ENCODE results near the gene KCNQ2.

KCNQ2 gene

DNA sequence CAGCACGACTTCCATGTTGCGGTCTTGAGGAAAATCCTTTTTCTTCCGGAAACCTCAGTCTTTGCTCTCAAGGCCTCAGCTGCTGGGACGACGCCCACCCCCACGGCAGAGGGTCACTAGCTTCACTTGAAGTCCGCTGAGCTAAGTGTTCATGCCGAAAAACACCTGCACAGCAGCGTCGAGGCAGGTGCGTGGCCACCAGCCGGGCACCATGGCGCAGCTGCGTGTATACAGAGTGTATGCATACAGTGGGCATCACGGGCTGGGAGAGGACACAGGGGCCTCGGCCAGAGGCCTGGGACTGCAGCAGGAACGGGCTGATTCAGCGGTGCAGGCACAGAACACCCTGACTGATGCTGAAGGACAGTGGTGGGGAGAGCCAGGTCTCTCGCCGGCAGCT lies 20.1 kb downstream of the KCNQ2 start:
- DNase-seq, result no peak

DNA sequence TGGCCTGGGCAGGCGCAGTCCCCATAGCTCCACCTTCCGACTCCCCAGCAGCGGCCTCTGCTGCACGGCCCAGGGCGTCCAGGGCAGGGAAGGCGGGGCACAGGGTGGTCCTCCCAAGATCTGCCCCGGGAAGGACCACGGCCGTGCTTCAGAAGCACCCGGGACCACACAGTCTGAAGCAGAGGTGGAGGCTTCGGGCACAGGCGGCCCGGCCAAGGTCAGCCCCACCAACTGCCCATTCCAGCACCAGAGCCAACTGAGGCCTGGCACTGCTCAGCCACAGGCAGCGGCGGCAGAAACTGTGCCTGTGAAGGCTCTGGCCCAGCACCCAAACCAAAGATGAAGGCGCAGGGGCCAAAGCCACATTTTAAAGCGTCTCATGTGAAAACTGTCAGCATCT lies 20.6 kb downstream of the KCNQ2 start:
- DNase-seq, result no peak

DNA sequence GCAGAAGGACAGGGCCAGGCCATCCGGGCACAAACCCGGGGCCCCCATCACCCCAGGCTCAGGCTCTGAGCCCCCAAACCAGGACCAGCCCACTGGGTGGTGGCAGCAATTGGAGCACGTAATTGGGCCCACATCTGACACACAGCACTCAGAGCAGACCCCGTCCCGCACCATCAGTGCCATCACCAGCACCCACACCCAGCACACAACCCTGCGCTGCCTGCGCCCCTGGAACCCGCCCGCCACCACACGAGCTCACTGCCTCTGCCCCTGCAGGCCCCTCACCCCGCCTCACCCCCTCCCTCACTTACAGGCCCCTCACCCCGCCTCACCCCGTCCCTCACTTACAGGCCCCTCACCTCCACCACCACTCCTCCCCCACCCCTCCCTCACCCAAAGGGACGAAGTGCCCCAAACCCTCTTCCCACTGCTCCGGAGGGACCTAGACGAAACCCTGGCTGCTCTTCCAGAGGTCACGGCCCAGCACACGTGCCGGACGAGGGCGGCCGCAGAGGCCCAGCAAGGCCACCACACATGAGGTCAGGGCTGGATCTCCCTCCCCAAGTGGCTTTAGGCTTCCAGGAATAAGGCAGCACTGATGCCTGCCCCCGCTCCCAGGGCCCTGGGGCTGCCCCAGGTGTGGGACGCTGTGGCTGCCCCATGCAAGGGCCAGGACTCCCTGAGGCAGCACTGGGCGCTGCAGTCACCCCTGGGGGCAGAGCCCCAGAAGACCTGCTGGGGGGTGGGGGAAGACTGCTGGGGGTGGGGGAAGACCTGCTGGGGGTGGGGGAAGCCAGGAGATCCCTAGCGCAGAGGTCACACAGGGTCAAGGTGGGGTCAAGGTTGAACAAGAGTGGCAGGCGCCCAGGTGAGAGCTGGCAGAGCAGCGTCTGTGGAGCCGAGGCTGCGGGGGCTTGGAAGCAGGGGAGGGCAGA lies 22.4 kb downstream of the KCNQ2 start:
- no peak for DNase-seq

DNA sequence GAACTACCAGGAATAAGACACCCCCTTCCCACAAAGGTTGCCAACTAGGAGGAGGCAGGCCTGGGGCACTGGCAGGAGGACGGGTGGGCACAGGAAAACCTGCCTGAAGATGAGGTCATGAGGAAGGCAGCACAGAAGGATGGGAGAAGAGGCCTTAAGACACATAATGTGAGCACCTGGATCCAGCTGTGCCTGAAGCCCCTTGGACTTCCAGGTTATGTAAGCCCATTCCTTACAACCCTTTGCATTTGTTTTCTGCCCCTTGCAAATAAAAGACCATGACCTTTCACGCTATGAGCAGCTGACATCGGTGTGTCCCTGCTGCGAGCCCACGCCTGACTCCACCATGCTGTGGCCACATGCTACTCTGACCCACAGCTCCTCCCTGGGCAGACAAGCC lies 23.4 kb downstream of the KCNQ2 start:
- no peak for DNase-seq

DNA sequence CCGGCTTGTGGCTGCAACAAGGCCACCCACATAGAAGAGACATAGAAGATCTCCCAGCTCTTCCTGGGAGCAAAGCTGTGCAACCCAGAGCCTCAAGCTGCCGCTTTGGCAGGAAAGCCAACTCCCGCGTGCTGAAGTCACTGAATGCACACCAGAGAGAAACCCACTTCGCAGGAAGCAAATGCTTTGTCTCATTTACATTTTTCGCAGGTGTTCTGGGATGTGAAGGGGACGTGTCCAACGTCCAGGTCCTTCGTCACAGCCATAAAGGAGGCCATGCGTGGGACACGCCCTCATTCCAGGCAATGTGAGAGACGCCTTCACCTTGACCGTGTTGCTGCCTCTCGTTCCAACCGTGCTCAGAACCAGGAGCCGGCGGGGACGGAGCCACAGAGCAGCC lies 24.4 kb downstream of the KCNQ2 start:
- DNase-seq, result no peak

DNA sequence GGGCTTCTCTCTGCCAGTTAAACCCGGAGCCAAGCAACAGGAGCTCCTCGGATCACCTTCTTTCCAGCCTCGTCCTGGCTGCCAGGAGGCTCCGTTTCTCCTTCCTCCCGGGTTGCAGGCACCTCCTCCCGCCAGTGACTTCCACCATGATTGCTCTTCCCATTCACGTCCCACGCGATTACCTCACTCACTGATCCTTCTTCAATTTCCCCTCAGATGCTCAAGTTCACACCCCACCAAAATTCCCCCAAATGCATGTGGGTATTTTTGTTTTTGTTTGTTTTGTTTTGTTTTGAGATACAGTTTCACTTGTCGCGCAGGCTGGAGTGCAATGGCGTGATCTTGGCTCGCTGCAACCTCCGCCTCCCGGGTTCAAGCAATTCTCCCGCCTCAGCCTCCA lies 25.1 kb downstream of the KCNQ2 start:
- no peak for DNase-seq

DNA sequence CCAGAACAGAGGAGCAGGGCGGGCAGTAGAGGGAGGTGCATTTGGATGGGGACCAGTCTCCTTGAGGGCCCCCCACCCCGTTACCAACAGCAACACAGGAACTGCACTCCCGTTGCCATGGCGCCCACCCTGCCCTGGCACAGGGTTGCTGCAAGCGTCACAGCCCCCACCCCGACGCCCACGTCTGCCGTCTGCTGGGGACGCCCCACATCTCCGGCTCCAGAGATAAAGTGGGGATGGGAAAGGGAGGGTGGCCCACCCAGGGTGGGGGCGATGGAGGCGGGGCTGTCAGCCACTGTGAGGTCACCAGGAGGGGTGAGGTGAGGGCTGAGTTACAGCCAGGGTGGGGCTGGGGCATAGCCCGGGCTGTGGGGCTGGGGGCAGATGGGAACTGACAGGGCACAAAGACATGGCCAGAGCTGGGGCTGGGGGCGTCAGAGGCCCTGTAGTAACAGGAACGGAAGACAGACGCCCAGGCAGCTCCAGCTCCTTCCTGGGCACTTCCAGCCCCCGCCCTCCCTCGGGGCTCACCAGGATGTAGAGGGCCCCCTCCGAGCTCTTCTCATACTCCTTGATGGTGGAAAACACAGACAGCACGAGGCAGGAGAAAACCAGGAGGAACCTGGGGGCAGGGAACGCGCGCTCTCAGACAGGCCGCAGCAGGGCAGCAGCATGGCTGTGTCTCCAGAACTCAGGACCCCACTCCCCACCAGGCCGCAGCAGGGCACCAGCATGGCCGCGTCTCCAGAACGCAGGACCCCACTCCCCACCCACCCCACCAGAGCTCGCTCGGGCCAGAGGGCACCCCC lies 26.0 kb downstream of the KCNQ2 start:
- no peak for DNase-seq

DNA sequence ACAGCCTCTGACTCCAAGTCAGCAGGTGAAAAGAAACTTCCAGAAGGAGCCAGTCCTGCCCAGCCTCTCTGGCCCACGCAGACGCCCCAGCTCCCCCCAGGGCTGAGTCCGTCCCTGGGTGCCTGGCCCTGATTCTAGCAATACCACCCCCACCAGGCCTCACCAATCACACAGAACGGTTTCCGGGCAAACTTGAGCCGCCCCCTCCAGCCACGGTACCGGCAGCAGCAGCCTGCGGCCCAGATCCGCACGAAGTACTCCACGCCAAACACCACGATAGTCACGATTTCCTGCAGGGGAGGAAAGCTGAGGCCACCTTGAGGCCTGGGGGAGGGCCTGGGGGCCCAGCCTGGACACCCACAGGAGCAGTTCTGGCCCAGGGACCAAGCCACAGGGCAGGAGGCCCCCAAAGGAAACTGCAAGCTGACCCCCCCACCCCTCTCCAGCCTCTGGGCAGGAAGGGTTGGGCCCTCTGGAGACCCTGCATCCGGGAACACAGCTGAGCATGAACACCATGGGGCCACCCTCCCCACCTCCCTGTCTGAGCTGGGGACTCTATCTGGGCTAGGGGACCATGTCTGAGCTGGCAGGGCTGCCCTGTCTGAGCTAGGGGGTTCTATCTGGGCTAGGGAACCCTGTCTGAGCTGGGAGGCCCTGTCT lies 27.2 kb downstream of the KCNQ2 start:
- DNase-seq, result no peak

DNA sequence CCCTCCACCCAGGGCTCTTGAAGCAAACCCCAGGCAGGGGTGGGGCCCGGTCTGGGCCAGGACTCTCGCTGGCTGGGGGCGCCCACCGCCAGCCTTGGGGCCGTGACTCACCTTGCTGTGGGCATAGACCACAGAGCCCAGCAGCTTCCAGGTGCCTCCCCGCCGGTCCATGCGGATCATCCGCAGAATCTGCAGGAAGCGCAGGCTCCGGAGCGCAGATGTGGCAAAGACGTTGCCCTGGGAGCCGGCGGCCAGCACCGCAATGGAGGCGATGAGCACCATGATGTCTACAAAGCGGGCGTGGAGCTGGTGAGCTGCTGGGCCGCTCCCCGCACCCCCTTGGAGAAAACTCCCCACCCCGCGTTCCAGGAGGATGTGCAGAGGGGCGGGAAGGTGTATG lies 27.9 kb downstream of the KCNQ2 start:
- DNase-seq, result no peak

DNA sequence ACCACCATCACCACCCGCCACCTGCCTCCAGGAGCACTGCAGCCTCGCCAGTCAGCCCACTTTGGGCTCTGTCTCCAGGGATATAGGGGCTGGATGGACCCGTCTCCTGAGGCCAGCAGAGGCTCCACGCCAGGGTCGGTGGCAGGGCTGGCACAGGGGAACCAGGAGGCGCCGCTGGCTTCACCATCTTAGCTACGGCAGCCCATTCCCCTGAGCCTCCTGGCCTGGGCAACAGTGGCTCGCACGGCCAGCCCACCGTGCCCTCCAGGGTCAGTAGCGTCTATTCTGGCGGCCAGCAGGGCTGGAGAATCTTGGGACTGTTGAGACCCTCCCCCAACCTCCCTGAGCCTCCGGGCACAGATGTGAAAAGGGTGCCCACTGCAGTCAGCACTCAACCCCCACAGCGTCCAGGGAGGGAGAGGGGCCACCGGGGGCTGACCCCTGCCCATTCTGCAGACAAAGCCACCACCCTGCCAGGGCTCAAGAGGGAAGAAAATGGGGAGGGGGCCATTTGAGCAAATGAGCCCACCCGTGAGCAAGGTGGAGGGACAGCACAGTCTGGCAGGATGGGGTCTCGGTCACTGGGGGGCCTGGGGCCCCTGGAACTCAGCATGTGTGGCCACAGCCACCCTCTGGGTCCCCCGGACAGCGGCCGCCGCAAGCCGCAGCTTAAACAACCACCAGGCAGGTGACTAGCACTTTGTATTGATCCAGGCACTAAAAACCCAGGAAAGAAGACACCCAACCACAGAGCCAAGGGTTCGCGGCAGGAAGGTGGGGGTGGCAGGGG lies 28.7 kb downstream of the KCNQ2 start:
- no peak for DNase-seq

DNA sequence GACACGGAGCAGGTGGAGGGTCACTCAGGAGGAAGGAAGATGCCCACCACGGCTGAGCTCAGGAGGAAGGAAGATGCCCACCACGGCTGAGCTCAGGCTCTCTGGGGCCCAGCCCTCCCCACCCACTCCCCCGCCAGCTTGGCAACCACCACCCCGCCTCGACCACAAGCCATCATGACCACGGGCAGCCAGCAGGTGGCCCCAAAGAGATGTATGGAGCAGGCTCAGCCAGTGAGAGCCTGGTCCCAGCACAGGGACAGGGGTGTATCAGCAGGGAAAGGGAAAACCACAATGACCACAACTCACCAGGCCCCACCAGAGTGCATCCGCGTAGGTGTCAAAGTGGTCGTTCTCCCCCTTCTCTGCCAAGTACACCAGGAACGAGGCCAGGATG lies 30.4 kb downstream of the KCNQ2 start:
- DNase-seq, result no peak

DNA sequence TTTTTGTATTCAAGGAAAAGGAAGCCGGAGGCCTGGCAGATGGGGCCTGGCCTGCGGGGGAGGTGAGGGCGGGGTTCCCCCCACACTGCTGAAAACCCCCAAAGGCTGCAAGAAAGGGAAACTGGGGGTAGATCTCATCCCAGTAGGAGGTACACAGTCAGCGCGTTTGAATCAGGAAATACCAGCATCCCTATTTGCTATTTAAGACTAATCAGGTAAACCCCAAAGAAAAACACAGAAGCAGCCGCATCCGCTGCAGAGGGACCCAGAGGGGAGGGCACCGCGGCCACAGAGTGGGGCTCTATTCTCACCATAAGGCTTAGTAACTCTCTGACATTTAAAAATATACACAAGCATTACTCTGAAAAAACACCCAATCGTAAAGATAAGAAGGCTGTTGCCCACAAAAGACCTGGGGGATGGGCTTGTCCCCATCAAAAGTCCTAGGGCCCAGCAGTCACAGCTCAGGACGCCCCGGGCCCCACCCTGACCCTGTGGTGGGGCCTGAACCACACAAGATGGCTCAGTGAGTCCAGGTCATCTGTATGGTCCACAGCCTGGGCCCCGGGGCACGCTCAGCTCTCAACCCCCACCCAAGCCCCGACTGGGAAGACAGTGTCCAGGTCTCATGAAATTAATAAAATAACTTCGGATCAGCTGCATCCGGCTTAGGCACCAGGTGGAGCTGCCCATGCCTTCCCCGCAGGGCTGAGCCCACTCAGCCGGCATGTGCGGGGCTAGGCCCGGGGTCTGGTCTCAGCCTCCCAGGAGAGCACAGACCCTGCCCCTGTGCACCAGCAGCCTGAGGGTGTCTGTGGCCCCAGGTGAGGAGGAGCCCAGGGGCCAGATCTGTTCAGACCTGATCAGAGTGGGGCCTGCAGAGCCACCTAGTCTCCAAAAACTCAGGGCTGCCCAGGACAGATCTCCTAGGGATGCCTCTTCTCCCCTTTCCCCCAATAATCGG lies 31.0 kb downstream of the KCNQ2 start:
- DNase-seq, result no peak

DNA sequence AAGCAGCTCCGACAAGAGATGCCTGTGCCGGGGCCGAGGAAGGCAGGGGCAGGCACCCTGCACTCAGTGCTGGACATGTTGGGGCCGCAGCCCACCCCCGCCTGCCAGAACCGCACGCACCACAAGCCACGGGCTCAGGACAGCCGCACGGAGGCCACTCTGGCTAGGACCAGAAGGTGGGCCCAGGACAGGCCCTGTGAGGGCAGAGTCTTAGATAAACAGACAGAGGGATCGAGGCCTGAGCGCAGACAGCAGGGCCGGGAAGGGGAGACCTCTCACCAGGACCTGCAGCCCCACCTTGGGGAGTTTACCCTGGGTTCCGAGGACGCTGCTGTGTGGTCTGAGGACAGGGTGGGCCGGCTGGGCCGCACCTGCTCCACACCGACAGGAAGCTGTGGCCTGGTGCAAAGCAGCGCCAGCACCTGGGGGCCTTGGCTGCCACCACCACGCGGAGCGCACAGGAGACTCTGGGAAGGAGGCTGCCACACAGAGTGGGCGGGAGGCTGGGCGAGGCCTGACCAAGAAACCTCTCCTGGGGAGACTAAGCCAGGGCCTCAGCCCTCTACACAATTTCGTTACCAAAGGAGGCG lies 32.0 kb downstream of the KCNQ2 start:
- DNase-seq, result no peak

DNA sequence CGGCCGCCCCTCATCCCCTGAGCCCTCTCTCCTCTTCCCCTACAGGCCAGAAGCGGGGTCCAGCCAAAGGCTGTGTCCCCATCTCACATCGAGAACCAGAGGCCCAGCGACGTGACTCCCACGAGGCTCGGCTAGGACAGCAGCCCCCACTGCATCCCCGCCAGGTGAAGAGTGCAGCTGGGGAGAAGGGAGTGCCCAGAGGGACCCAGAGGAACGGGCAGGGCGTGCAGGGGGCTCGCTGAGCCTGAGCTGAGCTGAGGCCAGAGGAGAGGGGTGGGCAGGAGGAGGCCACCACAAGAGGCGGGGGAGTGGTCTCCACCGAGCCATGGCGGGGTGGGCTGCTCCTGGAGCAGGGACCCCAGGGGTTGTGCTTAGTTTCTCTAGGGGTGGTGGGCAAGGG lies 32.6 kb downstream of the KCNQ2 start:
- no peak for DNase-seq

DNA sequence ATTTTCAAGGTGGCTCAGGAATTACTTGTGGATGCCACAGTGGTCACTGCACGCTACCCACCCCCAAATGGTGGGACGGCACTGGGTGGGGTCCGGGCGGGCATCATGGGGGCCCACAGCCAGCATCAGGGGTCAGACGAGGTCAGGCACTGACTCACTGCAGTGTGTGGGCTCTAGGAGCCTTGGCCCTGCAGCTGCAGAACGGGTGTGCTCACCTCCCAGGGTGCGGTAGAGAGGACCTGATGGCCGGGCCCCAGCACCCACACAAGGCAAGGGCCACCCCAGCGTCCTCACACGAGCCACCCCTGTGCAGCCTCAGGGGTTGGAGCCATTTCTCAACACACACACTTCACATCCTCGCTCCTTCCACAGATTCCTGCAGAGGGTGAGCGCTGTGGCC lies 34.3 kb downstream of the KCNQ2 start:
- no peak for DNase-seq

DNA sequence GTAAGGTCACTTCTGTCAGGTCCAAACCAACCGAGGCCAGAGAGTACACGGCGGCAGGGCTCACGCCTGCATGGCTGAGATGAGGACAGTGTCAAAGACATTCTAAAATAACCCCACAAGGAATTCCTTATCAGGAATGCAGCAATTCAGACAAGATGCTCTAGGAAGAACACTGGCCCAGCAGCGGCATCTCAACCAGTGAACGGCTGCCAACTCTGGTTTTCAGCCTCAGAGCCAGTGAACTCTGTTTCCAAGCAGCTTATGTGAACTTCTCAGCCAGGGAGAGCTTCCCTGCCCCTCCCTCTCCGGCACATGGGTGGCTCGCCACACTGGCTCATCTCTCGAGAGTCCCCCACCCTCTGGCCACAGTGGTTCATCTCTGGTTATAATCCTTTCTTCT lies 36.9 kb downstream of the KCNQ2 start:
- no peak for DNase-seq

DNA sequence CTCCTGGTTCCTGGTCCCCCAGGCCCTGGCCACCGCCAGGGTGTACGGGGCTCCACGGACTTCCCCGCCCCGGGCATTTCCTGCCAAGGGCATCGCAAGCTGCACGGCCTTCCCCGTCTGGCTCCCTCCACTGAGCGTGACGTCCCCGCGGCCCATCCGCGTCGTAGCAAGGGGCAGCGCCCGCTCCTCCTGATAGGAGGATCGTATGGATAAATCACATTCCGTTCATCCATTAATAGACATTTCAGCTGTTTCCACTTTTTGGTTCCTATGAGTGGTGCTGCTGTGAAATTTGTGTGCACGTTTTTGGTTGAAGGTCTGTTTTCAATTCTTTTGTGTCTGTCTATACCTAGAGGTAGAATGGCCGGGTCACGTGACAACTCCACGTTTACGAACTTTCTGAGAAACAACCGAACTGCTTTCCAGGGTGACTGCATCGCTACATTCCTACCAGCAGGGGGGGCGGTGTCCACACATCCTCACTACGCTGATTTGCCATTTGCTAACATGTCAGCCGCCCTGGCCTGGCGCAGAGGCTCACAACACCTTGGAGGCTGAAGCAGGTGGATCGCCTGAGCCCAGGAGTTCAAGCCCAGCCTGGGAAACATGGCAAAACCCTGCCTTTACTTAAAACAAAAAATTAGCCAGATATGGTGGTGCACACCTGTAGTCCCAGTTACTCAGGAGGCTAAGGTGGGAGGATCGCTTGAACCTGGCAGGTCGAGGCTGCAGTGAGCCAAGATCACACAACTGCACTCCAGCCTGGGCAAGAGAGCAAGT lies 37.7 kb downstream of the KCNQ2 start:
- DNase-seq, result no peak

DNA sequence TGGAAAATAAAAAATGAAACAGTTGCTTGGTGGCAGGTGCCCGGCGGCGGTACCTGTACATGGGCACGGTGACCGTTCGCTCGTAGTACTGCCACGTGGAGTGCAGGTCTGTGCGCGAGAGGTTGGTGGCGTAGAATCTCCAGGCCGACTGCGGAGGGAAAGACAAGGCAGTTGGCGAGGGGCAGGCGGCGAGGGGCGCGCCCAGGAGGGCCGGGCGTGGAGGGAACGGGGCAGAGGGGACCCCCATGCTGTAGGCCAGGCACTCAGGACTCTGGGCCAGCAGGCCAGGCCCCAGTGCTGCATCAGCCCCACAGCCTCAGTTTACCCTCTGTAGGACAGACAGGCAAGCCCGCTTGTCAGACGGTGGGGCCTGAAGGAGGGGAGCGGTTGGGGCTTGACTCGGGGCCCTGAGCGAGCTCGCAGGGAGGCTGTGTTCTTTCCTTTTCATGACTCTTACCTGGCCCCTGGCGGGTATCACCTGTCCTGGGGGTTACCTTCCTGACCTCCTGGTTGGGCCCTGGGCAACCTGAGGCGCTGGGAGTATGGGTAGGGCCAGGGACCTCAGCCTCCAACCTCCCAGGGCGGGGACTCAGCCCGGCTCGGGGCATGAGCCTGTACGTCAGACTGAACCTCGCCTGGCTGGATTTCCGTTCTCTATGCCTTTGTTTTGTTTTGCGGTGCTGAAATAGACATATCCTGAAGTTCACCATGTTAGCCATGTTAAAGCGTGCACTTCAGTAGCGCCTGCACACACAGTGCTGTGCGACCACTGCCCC lies 38.5 kb downstream of the KCNQ2 start:
- no peak for DNase-seq

DNA sequence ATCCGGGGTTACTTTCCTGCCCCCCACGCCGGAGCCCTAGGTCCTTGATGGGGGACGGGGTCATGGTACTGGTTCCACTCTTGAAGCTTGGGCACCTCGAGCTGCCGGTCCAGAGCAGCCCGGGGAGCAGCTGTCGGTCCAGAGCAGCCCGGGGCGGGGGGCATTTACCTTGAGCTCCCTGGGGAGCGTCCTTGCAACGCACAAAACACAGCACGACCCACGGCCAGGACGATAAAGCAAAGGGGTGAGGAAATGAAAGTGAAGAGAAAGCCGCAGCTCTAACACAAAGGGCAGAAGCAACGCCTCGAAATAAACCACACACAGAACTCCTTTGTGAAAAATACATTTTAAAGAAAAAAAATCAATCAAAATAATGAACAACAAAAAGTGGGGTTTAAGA lies 39.1 kb downstream of the KCNQ2 start:
- DNase-seq, result no peak
